ENCODE data around the gene ANKMY1.

DNA sequence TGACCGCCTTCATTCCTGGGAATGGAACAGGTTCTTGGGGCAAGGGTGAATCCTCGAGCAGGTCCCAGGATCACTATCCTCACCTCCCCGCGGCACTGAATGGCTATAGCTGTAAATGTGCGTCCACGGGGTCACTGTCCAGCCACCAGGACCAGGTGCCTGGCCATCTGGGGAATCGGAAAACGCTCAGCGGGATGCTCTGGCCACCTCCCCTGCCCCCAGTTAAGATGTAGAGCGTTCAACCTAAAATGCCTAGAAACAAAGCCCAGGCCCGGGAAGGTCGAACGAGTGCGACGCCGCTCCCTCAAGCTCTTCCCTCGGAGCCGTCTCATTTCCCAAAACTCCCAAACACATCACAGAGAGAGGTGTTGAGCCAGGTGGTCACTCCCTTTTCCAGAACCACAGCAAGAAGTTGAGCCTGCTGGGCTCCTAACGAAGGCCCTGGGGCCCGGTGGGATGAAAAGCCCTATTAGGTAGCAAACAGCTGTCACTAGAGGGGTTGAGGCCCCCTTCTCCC is 28.0 kb upstream of the ANKMY1 start:
- TF ChIP-seq POLR2AphosphoS5 (IDR thresholded peaks at IDR 0.05) (no peak), CTCF (IDR thresholded peaks at IDR 0.05) (no peak), POLR2A (IDR thresholded peaks at IDR 0.05; ENCODE audit: low read depth) (peak; percentile 45)
